GM19324 (cell line): Measurements from ENCODE around the gene HMGCR.

Experiments
- ATAC-seq: cut with Tn5 transposase; IDR thresholded peaks from one replicate; pipeline ENCODE4 v1.9.1; 2021; ENCODE audit warnings: mild to moderate bottlenecking, moderate library complexity; ENCODE audit not compliant: unreplicated experiment, low FRiP score

The HMGCR gene

GRCh38 chr5:75338408-75338807 is 1.4 kb downstream of the HMGCR start:
- no peak for ATAC-seq

- ATAC-seq = no peak
Observed at GRCh38 chr5:75340714-75341478, 3.9 kb downstream of the HMGCR start.

- ATAC-seq = no peak
Observed at GRCh38 chr5:75341934-75342333, 4.9 kb downstream of the HMGCR start.

GRCh38 chr5:75342836-75343235 is 5.8 kb downstream of the HMGCR start:
- ATAC-seq = no peak

GRCh38 chr5:75348241-75348640 is 11.2 kb downstream of the HMGCR start:
- ATAC-seq = no peak

GRCh38 chr5:75349663-75350062 is 12.6 kb downstream of the HMGCR start:
- no peak for ATAC-seq

GRCh38 chr5:75351139-75351926 is 14.3 kb downstream of the HMGCR start:
- ATAC-seq = no peak

- no peak for ATAC-seq
Observed at GRCh38 chr5:75355236-75355635, 18.2 kb downstream of the HMGCR start.

- ATAC-seq = no peak
Observed at GRCh38 chr5:75356719-75357118, 19.7 kb downstream of the HMGCR start.

GRCh38 chr5:75358117-75358516 is 21.1 kb downstream of the HMGCR start:
- ATAC-seq = no peak

GRCh38 chr5:75361310-75361709 is 24.3 kb downstream of the HMGCR start:
- ATAC-seq = no peak

- ATAC-seq = no peak
Observed at GRCh38 chr5:75362474-75362975, 25.5 kb downstream of the HMGCR start.

- ATAC-seq = no peak
Observed at GRCh38 chr5:75363111-75363510, 26.1 kb downstream of the HMGCR start.

GRCh38 chr5:75363726-75364495 is 26.9 kb downstream of the HMGCR start:
- ATAC-seq = no peak

GRCh38 chr5:75364571-75365280 is 27.7 kb downstream of the HMGCR start:
- ATAC-seq = no peak

GRCh38 chr5:75365740-75366139 is 28.7 kb downstream of the HMGCR start:
- ATAC-seq = no peak

GRCh38 chr5:75366787-75367186 is 29.8 kb downstream of the HMGCR start:
- ATAC-seq = peak; percentile 75

GRCh38 chr5:75367401-75367800 is 30.4 kb downstream of the HMGCR start:
- no peak for ATAC-seq

GRCh38 chr5:75368391-75368790 is 31.4 kb downstream of the HMGCR start:
- no peak for ATAC-seq

GRCh38 chr5:75373862-75374261 is 36.8 kb downstream of the HMGCR start:
- no peak for ATAC-seq
